Neuronal stem cell (in vitro differentiated cells): ENCODE measurements around the gene PEX5.

Experiments used
- DNase-seq: peaks from one replicate; pipeline ENCODE4 v3.0.0-alpha.2; 2013; ENCODE audit warnings: low spot score
- H2AFZ ChIP-seq: one replicate; pipeline ENCODE4 v1.6.1; 2013; ENCODE audit warnings: mild to moderate bottlenecking, low read length, inconsistent platforms
- H2AK5ac ChIP-seq: 2 replicates; pipeline ENCODE4 v1.6.1; 2013; ENCODE audit warnings: low read depth, mild to moderate bottlenecking, inconsistent platforms, low read length, moderate library complexity, mixed read lengths
- H2BK120ac ChIP-seq: 2 replicates; pipeline ENCODE4 v1.6.1; 2013; ENCODE audit warnings: low read depth, mild to moderate bottlenecking, inconsistent platforms, low read length, moderate library complexity, mixed read lengths
- H2BK12ac ChIP-seq: one replicate; pipeline ENCODE4 v1.6.1; 2013; ENCODE audit warnings: low read length, inconsistent platforms
- H2BK15ac ChIP-seq: 2 replicates; pipeline ENCODE4 v1.6.1; 2013; ENCODE audit warnings: mild to moderate bottlenecking, low read length, inconsistent platforms, mixed read lengths
- H2BK5ac ChIP-seq: one replicate; pipeline ENCODE4 v1.6.1; 2013; ENCODE audit warnings: inconsistent platforms, mild to moderate bottlenecking, low read length, moderate library complexity
- H3K14ac ChIP-seq: one replicate; pipeline ENCODE4 v1.6.1; 2013; ENCODE audit warnings: low read length, inconsistent platforms
- H3K18ac ChIP-seq: 2 replicates; pipeline ENCODE4 v1.6.1; 2013; ENCODE audit warnings: low read length, inconsistent platforms
- H3K23ac ChIP-seq: 2 replicates; pipeline ENCODE4 v1.6.1; 2013; ENCODE audit warnings: low read depth, mild to moderate bottlenecking, mixed read lengths, low read length, inconsistent platforms; ENCODE audit not compliant: poor library complexity
- H3K27ac ChIP-seq: replicated peaks from 3 replicates; pipeline ENCODE4 v1.5.1; 2013; ENCODE audit warnings: low read length, inconsistent platforms
- H3K27me3 ChIP-seq, 3 experiments: 2 replicates each; pipeline ENCODE4 v1.6.1; 2013; ENCODE audit warnings: low read length in 3 of 3, mild to moderate bottlenecking in 2 of 3, inconsistent platforms in 1 of 3, low read depth in 1 of 3, mixed read lengths in 1 of 3, moderate library complexity in 1 of 3; ENCODE audit not compliant: control insufficient read depth in 3 of 3, insufficient read depth in 3 of 3
- H3K36me3 ChIP-seq, 2 donors: replicated peaks in 1 of 2; 2 replicates each; pipeline ENCODE4 v1.6.1; 2013; ENCODE audit warnings: low read length in 2 of 2; ENCODE audit not compliant: control insufficient read depth in 2 of 2, insufficient read depth in 2 of 2
- H3K4ac ChIP-seq: 2 replicates; pipeline ENCODE4 v1.6.1; 2013; ENCODE audit warnings: inconsistent platforms, mild to moderate bottlenecking, low read length, moderate library complexity
- H3K4me1 ChIP-seq, 2 donors: 1 replicate in 1 of 2; 2 replicates in 1 of 2; pipeline ENCODE4 v1.6.1; 2013; ENCODE audit warnings: low read length in 2 of 2, low read depth in 1 of 2; ENCODE audit not compliant: control insufficient read depth in 2 of 2, insufficient read depth in 1 of 2
- H3K4me2 ChIP-seq: one replicate; pipeline ENCODE4 v1.6.1; 2013; ENCODE audit warnings: mild to moderate bottlenecking, low read length, inconsistent platforms; ENCODE audit not compliant: insufficient read depth, poor library complexity, severe bottlenecking
- H3K4me3 ChIP-seq, 2 donors: 2 replicates each; pipeline ENCODE4 v1.5.1; 2013; ENCODE audit warnings: low read length in 2 of 2, mild to moderate bottlenecking in 2 of 2, inconsistent platforms in 1 of 2, moderate library complexity in 1 of 2
- H3K79me1 ChIP-seq: one replicate; pipeline ENCODE4 v1.6.1; 2013; ENCODE audit warnings: low read depth, mild to moderate bottlenecking, inconsistent platforms, low read length, moderate library complexity
- H3K9ac ChIP-seq: one replicate; pipeline ENCODE4 v1.6.1; 2013; ENCODE audit warnings: mild to moderate bottlenecking, low read depth, low read length, inconsistent platforms; ENCODE audit not compliant: poor library complexity
- H3K9me3 ChIP-seq, 2 donors: replicated peaks in 1 of 2; 2 replicates each; pipeline versions ENCODE3 to v1.6.1; 2013; ENCODE audit warnings: low read length in 2 of 2, mild to moderate bottlenecking in 2 of 2, inconsistent platforms in 1 of 2, low read depth in 1 of 2, mixed read lengths in 1 of 2, moderate library complexity in 1 of 2; ENCODE audit not compliant: control insufficient read depth in 2 of 2, insufficient read depth in 1 of 2
- H4K8ac ChIP-seq: one replicate; pipeline ENCODE4 v1.6.1; 2013; ENCODE audit warnings: low read depth, mild to moderate bottlenecking, inconsistent platforms, low read length, moderate library complexity
- H4K91ac ChIP-seq: one replicate; pipeline ENCODE4 v1.6.1; 2013; ENCODE audit warnings: low read length, low read depth, mild to moderate bottlenecking, inconsistent platforms; ENCODE audit not compliant: poor library complexity
- WGBS, 2 donors: extraction: QIAGEN DNeasy Blood & Tissue Kit; methylation state at CpG; one replicate each; pipeline ENCODE4 v1.1.7; 2013; ENCODE audit warnings: missing lambda C conversion rate in 2 of 2, mixed read lengths in 1 of 2; ENCODE audit not compliant: insufficient read length in 2 of 2, insufficient replicate concordance in 1 of 2; ENCODE audit errors: extremely low coverage in 2 of 2; 5-methylcytosine and 5-hydroxymethylcytosine counted together

PEX5 gene

DNA sequence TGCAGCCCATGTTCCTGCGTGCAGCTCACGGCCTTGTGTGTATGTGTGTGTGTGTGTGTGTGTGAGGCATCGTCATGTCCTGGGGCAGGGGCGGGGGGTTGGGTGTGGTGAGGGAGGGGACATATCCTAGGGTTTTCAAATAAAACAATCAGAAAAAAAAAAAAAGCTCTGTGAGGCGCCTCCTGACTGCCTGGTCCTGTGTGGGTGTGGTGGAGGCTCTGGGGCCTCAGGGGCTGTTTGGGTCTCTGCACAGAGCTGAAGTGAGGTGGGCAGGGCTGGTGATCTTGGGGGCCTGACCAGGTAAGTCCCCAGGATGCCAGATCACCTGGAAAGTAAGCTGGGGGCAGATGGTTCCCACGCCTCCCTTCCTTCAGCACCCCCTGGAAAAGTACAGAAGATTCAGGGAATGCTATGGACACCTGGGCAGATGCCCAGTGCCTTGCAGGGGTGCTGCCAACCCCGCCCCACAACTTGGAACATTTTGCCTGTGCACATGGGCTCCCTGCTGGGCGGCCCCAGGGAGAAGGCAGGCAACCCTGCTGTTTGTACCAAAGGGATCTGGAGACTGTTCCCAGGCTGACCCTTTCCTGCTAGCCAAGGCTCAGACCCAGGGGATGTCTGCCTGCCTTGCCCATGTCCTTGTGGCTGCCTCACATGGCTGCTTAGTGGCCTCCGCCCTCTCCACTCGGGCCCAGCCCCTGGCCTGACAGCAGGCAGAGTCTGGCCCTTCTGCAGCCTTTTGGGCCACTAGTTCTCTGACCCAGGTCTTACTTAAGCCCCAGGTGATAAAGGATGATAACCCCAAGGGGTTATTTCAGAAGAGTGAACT is 30.5 kb upstream of the PEX5 start:
- no peak overlapping the region for H3K4me2 ChIP-seq
- no CpG with 5 or more reads among the region's 10 CpGs for WGBS, 2 donors
- no peak overlapping the region for H4K91ac ChIP-seq
- H3K18ac ChIP-seq, result no peak overlapping the region
- H3K9ac ChIP-seq, result no peak overlapping the region
- H3K4me3 ChIP-seq, result peak overlapping the region in 1 of 2 donors; percentile 30
- H2BK120ac ChIP-seq, result no peak overlapping the region
- H4K8ac ChIP-seq, result no peak overlapping the region
- H3K36me3 ChIP-seq, result peaks cover 6 to 20% of the 10 kb centered on the region in 2 donors
- H2AK5ac ChIP-seq, result no peak overlapping the region
- no peak for DNase-seq
- H3K27ac ChIP-seq, result no peak overlapping the region
- H2BK15ac ChIP-seq, result no peak overlapping the region
- no peak overlapping the region for H2BK12ac ChIP-seq
- H3K79me1 ChIP-seq, result no peaks in the 10 kb centered on the region
- peaks cover 0 to 2% of the 10 kb centered on the region in 2 donors for H3K4me1 ChIP-seq
- H3K14ac ChIP-seq, result no peak overlapping the region
- H3K9me3 ChIP-seq, result no peaks in the 10 kb centered on the region
- H3K27me3 ChIP-seq, result peaks cover 0 to 20% (median 0%) of the 10 kb centered on the region in 3 experiments
- no peak overlapping the region for H3K4ac ChIP-seq
- no peak overlapping the region for H2BK5ac ChIP-seq
- H3K23ac ChIP-seq, result no peak overlapping the region
- H2AFZ ChIP-seq, result no peak overlapping the region

DNA sequence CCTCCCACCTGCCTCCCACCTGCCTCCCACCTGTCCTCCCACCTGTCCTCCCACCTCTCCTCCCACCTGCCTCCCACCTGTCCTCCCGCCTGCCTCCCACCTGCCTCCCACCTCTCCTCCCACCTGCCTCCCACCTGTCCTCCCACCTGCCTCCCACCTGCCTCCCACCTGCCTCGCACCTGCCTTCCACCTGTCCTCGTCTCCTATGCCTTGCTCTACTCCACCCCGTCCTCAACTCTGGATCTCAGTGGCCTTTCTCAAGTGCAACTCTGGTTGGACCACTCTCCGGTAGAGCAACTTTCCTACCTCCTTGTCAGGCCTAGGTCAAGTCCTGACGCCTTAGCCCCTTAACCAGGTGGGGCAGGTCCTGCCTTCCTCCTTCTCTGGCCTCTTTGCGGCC is 29.3 kb upstream of the PEX5 start:
- no peak overlapping the region for H3K4me3 ChIP-seq
- peak overlapping the region; percentile 47 for H3K9ac ChIP-seq
- no peak overlapping the region for H2BK120ac ChIP-seq
- H3K79me1 ChIP-seq, result no peaks in the 10 kb centered on the region
- H3K18ac ChIP-seq, result no peak overlapping the region
- no peak overlapping the region for H2AK5ac ChIP-seq
- H3K14ac ChIP-seq, result no peak overlapping the region
- H2BK5ac ChIP-seq, result no peak overlapping the region
- no peak overlapping the region for H2AFZ ChIP-seq
- peaks cover 0 to 2% of the 10 kb centered on the region in 2 donors for H3K4me1 ChIP-seq
- H3K4ac ChIP-seq, result no peak overlapping the region
- peaks cover 3 to 5% of the 10 kb centered on the region in 2 donors for H3K9me3 ChIP-seq
- no peak overlapping the region for H2BK15ac ChIP-seq
- no peak overlapping the region for H3K4me2 ChIP-seq
- H3K36me3 ChIP-seq, result peaks cover 4 to 9% of the 10 kb centered on the region in 2 donors
- H2BK12ac ChIP-seq, result no peak overlapping the region
- no peak overlapping the region for H4K91ac ChIP-seq
- H3K23ac ChIP-seq, result peak overlapping the region; percentile 35
- no peak overlapping the region for H4K8ac ChIP-seq
- H3K27me3 ChIP-seq, result peaks cover 0 to 20% (median 0%) of the 10 kb centered on the region in 3 experiments
- WGBS, 2 donors, result no CpG with 5 or more reads among the region's 7 CpGs
- H3K27ac ChIP-seq, result no peak overlapping the region
- DNase-seq, result no peak

DNA sequence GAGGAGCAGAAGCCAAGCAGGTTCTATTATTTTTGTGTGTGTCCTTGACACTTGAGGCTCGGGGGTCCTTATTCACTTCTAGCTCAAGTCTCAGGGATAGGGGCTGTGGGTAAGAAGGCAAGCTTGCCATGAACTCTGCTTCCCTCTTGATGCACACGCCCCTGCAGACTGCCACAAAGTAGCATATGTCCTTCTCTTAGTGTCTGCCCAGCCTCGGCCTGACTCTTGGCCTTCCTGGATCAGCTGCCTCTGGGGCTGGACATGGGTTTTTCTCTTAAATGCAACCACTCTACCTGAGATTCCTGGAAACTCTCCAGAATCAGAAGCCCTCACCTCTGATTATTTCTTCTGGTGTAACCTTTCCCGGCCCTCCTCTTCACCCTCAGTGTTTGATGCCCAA is 28.2 kb upstream of the PEX5 start:
- Histone ChIP-seq H3K9ac (no peak overlapping the region), H3K27ac (no peak overlapping the region), H3K4ac (no peak overlapping the region), H2BK12ac (no peak overlapping the region), H3K14ac (no peak overlapping the region), H3K18ac (no peak overlapping the region), H3K36me3 (peaks cover 0 to 3% of the 10 kb centered on the region in 2 donors), H3K4me1 (no peaks in the 10 kb centered on the region), H3K23ac (no peak overlapping the region), H2AFZ (no peak overlapping the region), H3K79me1 (no peaks in the 10 kb centered on the region), H4K8ac (no peak overlapping the region), H2BK5ac (no peak overlapping the region), H2BK120ac (no peak overlapping the region), H3K4me2 (no peak overlapping the region), H2AK5ac (no peak overlapping the region), H4K91ac (no peak overlapping the region), H3K9me3 (peaks cover 5 to 8% of the 10 kb centered on the region in 2 donors), H3K4me3 (no peak overlapping the region), H3K27me3 (peaks cover 0 to 20% (median 0%) of the 10 kb centered on the region in 3 experiments), H2BK15ac (no peak overlapping the region)
- no CpG with 5 or more reads among the region's 4 CpGs for WGBS, 2 donors
- DNase-seq, result no peak

DNA sequence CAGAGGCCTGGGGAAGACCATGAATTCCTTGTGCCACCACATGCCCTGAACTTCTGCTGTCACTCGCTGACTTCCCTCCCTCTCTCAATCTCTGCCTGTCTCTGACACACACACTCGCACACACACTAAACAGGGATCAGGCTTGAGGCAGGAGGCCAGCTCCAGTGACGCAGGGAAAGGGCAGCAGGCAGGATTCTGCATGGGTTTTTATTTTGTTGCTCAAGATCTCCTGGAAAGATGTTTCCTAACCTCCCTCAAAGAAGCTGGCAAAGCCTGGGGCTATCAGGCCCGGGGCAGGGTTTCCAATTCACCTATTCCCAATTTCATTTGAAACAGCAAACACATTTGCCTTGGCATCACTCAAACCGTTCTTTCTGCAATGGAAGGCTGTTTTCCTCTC is 27.7 kb upstream of the PEX5 start:
- Histone ChIP-seq H3K4ac (no peak overlapping the region), H2BK15ac (no peak overlapping the region), H4K91ac (no peak overlapping the region), H2BK5ac (no peak overlapping the region), H3K4me1 (no peaks in the 10 kb centered on the region), H3K23ac (no peak overlapping the region), H3K9ac (no peak overlapping the region), H3K18ac (no peak overlapping the region), H2BK12ac (no peak overlapping the region), H3K36me3 (peaks cover 0 to 3% of the 10 kb centered on the region in 2 donors), H2AK5ac (no peak overlapping the region), H2BK120ac (no peak overlapping the region), H3K9me3 (peaks cover 5 to 10% of the 10 kb centered on the region in 2 donors), H3K14ac (no peak overlapping the region), H3K27ac (no peak overlapping the region), H3K4me2 (no peak overlapping the region), H3K27me3 (peaks cover 0 to 20% (median 0%) of the 10 kb centered on the region in 3 experiments), H3K79me1 (no peaks in the 10 kb centered on the region), H3K4me3 (no peak overlapping the region), H2AFZ (no peak overlapping the region), H4K8ac (no peak overlapping the region)
- WGBS, 2 donors, result no CpG with 5 or more reads among the region's 5 CpGs
- no peak for DNase-seq
